ENCODE results near the gene CISD1.
"Not testable (repeated sequence)": the region's sequence is repeated elsewhere in the genome, so short reads cannot be mapped to it uniquely, and the experiment has no call there.

The CISD1 gene

DNA sequence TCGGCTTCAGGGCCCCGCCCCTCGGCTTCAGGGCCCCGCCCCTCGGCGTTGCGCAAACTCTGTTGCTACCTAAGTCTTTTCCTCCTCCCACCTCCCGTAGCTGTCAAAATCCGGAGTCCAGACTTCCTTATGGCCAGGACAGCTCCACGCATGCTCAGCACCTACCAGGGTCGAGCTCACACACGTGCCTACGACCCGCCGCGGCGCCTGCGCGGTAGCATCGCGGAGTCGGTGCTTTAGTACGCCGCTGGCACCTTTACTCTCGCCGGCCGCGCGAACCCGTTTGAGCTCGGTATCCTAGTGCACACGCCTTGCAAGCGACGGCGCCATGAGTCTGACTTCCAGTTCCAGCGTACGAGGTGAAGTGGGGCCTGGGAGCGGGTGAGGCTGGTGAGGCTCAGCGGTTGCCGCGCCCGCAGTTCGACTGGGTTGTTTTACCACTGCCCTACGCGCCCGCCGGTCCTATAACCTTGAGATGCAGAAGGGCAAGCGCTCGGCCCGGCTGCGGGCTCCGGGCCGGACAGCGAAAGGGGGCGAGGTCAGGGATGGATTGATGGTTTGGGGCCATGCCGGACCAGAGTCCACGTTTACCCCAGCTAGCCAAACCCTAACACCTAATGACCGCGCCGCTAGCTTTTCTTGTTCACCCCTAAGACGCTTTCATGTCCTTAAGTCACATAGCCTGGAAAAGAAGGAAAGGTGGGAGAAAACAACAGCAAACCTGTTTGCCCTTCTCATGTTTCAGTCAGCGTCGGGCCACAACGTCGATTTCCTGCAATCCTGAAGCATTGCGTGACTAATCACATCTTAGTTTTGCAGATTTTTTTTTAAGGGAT is at the start of gene CISD1:
CISD1 (plus strand) TSS at position 217 of the 836 bp plus-strand sequence; CDS start at position 329, 112 bp downstream.
- DNase-seq (ENCODE audit: low spot score), result peak; percentile 99

- DNase-seq (ENCODE audit: low spot score), result no peak
Observed at GRCh38 chr10:58219875-58220274, 49.1 kb upstream of the CISD1 start.

DNA sequence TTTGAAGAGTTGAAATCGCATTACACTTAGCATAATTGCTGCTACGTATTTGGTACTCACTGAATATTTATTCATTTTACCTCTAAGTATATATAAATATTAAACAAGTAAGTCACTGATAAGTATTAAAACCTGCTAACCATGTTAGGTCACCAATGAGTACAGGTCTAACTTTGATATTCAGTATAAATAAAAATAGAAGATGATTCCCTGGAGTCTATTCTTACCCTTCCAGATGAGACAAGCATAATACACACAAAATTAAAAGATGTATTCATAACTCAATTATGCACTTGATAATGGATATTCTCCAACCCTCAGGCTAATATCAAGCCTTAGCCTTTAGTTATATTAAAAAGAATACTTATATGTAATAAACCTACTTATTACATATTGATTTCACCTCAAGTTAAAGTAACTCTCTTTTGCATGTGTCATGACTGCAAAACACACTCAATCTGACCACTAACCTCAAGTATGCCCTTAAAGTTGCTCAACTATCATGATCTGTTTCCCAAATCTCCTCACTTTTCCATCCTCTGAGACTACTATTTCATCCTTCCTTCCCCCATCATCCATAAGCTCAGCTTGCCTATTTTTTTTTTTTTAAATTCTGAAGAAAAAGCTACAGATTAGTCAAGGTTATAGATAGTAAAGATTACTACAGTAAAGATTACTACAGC is 48.1 kb upstream of the CISD1 start:
- no peak for DNase-seq (ENCODE audit: low spot score)

- no peak for DNase-seq (ENCODE audit: low spot score)
Observed at GRCh38 chr10:58225654-58226053, 43.3 kb upstream of the CISD1 start.

- DNase-seq (ENCODE audit: low spot score), result not testable (repeated sequence)
Observed at GRCh38 chr10:58229856-58230255, 39.1 kb upstream of the CISD1 start.

DNA sequence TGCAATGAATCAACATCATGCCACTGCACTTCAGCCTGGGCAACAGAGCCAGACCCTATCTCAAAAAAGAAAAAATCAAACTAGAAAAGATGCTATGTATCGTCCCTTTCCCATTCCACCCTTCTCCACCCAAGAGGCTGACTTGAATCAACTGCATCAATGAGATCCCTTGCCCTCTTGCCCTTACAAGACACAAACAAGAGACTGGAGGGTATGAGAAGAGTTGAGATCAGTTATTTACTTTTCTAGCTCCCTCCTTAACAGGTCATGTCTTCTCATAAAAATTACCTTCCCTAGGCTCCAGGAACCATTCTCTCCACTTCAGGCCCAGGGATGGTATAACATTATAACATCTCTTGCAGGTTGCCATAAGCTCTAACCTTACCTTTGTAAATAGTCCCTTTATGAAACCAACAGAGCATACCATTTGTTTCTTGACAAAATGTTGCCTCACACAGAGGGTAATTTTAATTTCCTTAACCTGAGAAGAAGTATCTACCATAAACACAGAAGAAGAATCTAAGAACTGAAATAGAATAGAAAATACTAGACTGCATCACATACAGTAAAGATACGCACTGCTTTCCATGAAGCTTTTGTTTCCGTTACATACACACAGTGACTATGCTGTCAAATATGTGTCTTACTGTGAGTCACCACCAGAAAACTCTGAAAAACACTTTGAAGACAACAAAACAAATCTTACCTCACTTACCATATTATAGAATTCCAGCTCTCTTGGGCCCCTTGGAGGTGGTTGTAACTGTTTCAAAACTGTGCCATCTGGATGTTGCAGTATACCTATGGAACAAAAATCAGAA is 31.7 kb upstream of the CISD1 start:
- DNase-seq (ENCODE audit: low spot score), result no peak

DNA sequence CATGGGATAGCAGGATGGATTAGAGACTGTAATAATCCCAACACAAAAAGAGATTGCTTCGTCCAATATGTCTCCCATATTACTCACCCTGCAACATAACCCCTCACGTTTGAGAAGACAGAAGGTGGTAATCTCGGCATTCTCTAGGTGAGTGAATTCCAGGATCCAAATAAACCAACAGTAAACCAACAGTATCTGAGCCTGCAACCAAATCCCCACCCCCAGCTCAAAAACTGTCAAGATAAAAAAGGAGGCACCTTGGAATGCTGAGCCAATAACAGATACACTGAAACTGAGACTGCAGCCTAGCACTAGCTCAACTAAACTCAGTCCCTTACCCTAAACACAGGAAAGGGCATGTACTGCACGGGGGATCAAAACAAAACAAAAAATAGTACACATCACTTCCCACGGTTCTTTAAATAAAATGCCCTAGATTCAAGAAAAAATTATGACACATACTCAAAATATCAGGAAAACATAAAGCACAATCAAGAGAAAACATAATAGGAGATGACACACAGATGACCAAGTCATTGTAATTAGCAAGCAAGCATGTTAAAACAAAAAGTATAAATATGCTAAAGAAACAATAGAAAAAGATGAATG is 29.3 kb upstream of the CISD1 start:
- peak; percentile 69 for DNase-seq (ENCODE audit: low spot score)

DNA sequence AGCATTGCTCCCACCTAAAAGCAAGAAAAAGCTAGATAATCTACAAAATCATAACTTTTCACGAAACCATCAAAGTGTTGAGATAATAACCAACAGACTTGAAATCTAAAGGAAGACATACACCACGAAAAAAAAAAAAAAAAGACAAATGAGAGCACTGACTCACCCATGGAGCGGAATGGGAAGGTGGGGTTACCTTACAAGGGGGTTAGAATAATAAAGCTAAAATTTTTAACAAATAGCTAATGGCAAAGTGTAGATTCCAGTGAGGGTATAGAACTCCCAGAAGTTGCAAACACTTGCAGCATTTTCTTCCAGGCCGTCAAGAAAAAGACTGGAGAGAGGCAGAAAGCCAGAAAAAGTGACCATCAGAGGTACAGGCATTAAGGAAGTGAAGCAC is 28.4 kb upstream of the CISD1 start:
- no peak for DNase-seq (ENCODE audit: low spot score)

DNA sequence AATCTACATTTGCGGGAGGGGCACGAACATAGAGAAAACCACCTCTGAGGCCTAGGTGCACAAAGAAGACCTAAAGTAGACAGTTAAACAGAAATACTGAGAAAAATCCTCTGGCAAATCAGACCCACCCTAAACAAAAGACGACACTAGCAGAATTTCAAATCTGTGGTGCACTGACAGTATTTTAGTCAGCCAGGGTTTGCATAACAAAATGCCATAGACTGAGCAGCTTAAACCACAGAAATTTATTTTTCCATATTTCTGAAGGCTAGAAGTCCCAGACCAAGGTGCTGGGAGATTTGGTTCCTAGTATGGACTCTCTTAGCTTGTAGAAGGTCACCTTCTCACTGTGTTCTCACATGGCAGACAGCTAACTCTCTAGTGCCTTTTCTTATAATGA is 27.6 kb upstream of the CISD1 start:
- no peak for DNase-seq (ENCODE audit: low spot score)

DNA sequence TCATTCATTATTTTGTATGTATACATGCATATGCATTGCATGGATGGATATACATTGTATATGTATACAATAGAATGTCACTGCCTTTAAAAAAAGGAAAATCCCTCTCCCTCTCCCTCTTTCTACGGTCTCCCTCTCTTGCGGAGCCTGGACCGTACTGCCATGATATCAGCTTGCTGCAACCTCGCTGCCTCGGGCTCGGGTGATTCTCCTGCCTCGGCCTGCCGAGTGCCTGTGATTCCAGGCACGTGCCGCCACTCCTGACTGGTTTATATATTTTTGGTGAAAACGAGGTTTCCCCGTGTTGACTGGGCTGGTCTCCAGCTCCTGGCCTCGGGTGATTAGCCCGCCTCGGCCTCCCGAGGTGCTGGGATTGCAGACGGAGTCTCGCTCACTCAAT is 25.7 kb upstream of the CISD1 start:
- no peak for DNase-seq (ENCODE audit: low spot score)

GRCh38 chr10:58243801-58244200 is 25.2 kb upstream of the CISD1 start:
- not testable (repeated sequence) for DNase-seq (ENCODE audit: low spot score)

- DNase-seq (ENCODE audit: low spot score), result not testable (repeated sequence)
Observed at GRCh38 chr10:58244242-58244641, 24.7 kb upstream of the CISD1 start.

GRCh38 chr10:58244666-58245065 is 24.3 kb upstream of the CISD1 start:
- not testable (repeated sequence) for DNase-seq (ENCODE audit: low spot score)

DNA sequence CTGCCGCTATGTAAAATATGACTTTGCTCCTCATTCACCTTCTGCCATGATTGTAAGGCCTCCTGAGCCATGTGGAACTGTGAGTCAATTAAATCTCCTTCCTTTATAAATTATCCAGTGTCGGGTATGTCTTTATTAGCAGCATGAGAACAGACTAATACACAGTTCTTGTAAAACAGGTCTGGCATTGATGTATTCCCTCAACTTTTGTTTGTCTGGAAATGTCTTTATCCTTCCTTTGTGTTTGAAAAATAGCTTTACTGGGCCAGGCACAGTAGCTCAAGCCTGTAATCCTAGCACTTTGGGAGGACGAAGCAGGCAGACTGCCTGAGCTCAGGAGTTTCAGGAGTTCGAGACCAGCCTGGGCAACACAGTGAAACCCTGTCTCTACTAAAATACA is 15.8 kb upstream of the CISD1 start:
- DNase-seq (ENCODE audit: low spot score), result no peak

- no peak for DNase-seq (ENCODE audit: low spot score)
Observed at GRCh38 chr10:58254644-58255043, 14.3 kb upstream of the CISD1 start.

DNA sequence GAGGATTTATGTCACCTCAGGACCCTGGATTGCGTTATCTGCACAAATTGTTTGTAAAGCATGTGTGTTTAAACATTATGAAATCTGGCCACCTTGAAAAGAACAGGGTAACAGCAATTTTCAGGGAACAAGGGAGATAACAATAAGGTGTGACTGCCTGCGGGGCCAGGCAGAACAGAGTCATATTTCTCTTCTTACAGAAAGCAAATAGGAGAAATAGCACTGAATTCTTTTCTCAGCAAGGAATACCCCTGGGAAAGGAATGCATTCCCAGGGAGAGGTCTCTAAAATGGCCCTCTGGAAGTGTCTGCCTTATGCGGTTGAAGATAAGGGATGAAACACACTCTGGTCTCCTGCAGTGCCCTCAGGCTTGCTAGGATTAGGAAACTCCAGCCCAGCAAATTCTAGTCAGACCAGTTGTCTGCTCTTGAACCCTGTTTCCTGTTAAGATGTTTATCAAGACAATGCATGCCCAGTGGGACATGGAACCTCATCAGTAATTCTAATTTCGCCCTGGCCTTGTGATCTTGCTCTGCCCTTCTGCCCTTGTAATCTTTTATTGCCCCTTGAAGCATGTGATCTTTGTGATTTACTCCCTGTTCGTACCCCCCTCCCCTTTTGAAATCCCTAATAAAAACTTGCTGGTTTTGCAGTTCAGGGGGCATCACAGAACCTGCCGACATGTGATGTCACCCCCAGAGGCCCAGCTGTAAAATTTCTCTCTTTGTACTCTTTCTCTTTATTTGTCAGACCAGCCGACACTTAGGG is 12.8 kb upstream of the CISD1 start:
- DNase-seq (ENCODE audit: low spot score), result not testable (repeated sequence)

DNA sequence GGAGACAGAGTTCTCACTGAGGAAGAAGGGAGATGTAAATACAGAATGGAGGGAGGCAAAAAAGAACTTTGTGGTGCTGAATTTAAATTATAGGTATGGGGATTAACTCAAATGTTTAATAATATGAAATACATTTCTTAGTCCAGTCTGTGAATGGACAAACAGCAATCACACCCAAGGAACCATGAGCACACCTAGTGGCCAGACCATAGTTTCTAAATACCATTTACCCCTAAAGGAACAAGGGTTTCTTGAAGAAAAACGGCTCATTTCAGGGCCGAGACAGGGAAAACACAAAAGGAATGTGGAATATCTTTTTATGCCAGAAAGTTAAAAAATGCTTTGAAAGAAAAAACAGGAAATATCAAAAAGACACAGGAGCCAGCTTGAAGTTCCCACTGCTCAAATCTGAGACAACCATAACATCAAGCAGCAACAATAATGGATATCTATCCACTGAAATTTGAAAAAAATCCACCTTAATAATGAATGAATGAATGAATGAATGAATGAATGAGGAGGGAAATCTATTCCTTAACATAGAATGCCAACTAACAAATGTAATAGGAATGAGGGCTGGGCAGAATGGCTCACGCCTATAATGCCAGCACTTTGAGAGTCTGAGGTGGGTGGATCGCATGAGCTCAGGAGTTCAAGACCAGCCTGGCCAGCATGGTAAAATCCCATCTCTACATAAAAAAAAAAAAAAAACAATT is 9.8 kb upstream of the CISD1 start:
- DNase-seq (ENCODE audit: low spot score), result no peak

- no peak for DNase-seq (ENCODE audit: low spot score)
Observed at GRCh38 chr10:58260334-58260733, 8.6 kb upstream of the CISD1 start.

- DNase-seq (ENCODE audit: low spot score), result no peak
Observed at GRCh38 chr10:58262766-58263165, 6.2 kb upstream of the CISD1 start.

DNA sequence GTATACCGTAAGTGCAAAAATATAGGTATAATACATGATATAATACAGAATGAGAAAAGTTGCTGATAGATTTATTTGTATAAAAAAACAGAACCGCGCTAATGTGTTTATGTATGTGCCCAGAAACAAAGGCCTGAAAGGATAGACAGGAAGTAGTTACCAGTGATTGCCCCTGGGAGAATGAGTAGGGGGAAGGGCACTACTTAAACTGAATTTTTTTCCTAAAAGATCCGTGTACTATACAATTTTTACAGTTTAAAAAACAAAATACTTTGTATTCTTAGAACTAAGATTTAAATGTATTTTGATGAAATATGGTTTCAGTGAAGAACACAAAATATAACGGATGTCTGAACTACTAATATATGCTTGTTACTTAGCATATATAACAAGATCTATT is 4.2 kb upstream of the CISD1 start:
- no peak for DNase-seq (ENCODE audit: low spot score)

- no peak for DNase-seq (ENCODE audit: low spot score)
Observed at GRCh38 chr10:58265249-58265648, 3.7 kb upstream of the CISD1 start.

All from D341Med (cell line).